ENCODE results near the gene HCRTR1. TPM values are rescaled to one million over a fixed set of nuclear protein-coding genes. Genes with fewer than 3 reads are reported as not detected.

Gene HCRTR1
- total RNA-seq, 1 experiment from 2014 or later = not detected

GRCh38 chr1:31574749-31575368 lies 42.6 kb upstream of the HCRTR1 start:
- CTCF ChIA-PET = no interaction called here
- intact Hi-C loops (cut with micrococcal nuclease; ENCODE audit: unreplicated experiment) = loop anchor here (1.0 to 10.0 kb wide), 4 partner anchors 12 to 360 kb away; partner anchors contain the start of gene PTP4A2
- Histone ChIP-seq H3K27me3 (ENCODE audit: insufficient read depth, low read depth) (no peaks in the 10 kb centered on the region), H3K9me3 (ENCODE audit: insufficient read depth, low read depth) (no peaks in the 10 kb centered on the region), H3K4me3 (peak overlapping the region; percentile 70), H3K9me2 (ENCODE audit: insufficient read depth) (no peaks in the 10 kb centered on the region), H3K36me3 (ENCODE audit: low read depth) (peaks cover 21% of the 10 kb centered on the region), H3K79me2 (ENCODE audit: low read depth) (peaks cover 52% of the 10 kb centered on the region), H3F3A (ENCODE audit: insufficient read depth, low read depth) (peaks cover 75% of the 10 kb centered on the region), H3K4me2 (peak overlapping the region; percentile 90), H3K4me1 (replicated peaks; ENCODE audit: insufficient read depth) (peaks cover 72% of the 10 kb centered on the region), H2AFZ (no peak overlapping the region), H3K27ac (peak overlapping the region; percentile 91), H4K20me1 (ENCODE audit: insufficient read depth) (peaks cover 18% of the 10 kb centered on the region)
- DNase-seq = peak; percentile 59 to 94
- BruUV-seq (replicated peaks) = no TSS peak
- POLR2A ChIA-PET (ENCODE audit: unreplicated experiment) = no interaction called here
- TF ChIP-seq CTCF (conservative IDR thresholded peaks at IDR 0.05) (no peak), EZH2 (IDR thresholded peaks at IDR 0.05; ENCODE audit: low read depth) (no peak)

- ChIA-PET CTCF (no interaction called here), POLR2A (ENCODE audit: unreplicated experiment) (no interaction called here)
- Histone ChIP-seq H3K4me2 (peak overlapping the region; percentile 90), H2AFZ (no peak overlapping the region), H3F3A (ENCODE audit: insufficient read depth, low read depth) (peaks cover 76% of the 10 kb centered on the region), H4K20me1 (ENCODE audit: insufficient read depth) (peaks cover 18% of the 10 kb centered on the region), H3K4me3 (peak overlapping the region; percentile 70), H3K9me2 (ENCODE audit: insufficient read depth) (no peaks in the 10 kb centered on the region), H3K36me3 (ENCODE audit: low read depth) (peaks cover 25% of the 10 kb centered on the region), H3K79me2 (ENCODE audit: low read depth) (peaks cover 59% of the 10 kb centered on the region), H3K9me3 (ENCODE audit: insufficient read depth, low read depth) (no peaks in the 10 kb centered on the region), H3K4me1 (replicated peaks; ENCODE audit: insufficient read depth) (peaks cover 72% of the 10 kb centered on the region), H3K27ac (peak overlapping the region; percentile 91), H3K27me3 (ENCODE audit: insufficient read depth, low read depth) (no peaks in the 10 kb centered on the region)
- intact Hi-C loops (cut with micrococcal nuclease; ENCODE audit: unreplicated experiment) = loop anchor here (1.0 to 10.0 kb wide), 5 partner anchors 9 to 359 kb away; partner anchors contain the start of gene PTP4A2
- DNase-seq = peak; percentile 91 to 100
- no TSS peak for BruUV-seq (replicated peaks)
- TF ChIP-seq EZH2 (IDR thresholded peaks at IDR 0.05; ENCODE audit: low read depth) = no peak
- TF ChIP-seq CTCF (conservative IDR thresholded peaks at IDR 0.05) = no peak
These were observed 41.9 kb upstream of the HCRTR1 start for GRCh38 chr1:31575369-31576140.

DNA sequence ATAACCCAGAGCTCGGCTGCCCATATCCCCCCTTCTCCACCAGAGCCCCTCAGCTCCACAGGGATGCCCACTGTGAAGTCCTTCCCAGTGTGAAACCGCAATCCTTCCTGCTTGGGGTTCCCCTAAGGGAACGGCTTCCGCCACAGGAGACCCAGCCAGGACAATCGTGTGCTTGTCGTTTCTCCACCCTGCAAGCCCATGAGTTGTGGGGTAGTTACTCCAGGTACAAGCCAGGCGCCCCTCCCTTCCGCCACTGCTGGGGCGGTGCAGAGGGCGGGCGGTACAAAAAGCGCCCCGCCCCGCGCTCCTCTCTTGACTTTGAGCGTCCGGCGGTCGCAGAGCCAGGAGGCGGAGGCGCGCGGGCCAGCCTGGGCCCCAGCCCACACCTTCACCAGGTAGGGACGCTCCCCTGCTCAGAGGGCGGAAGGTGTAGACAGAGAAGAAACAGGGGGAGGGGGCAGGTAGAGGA lies 41.3 kb upstream of the HCRTR1 start, which contains the start of gene TINAGL1:
TINAGL1 (plus strand) TSS at position 315 of the 469 bp plus-strand sequence. CDS start 634 bp downstream, outside the sequence.
- TF ChIP-seq CTCF (conservative IDR thresholded peaks at IDR 0.05) (no peak), EZH2 (IDR thresholded peaks at IDR 0.05; ENCODE audit: low read depth) (no peak)
- peaks cover 18% of the 10 kb centered on the region for H4K20me1 ChIP-seq (ENCODE audit: insufficient read depth)
- peak within 1 kb of the TSS; percentile 90 for H3K4me2 ChIP-seq
- peak within 1 kb of the TSS; percentile 91 for H3K27ac ChIP-seq
- peaks cover 78% of the 10 kb centered on the region for H3F3A ChIP-seq (ENCODE audit: insufficient read depth, low read depth)
- peaks cover 31% of the 10 kb centered on the region for H3K36me3 ChIP-seq (ENCODE audit: low read depth)
- DNase-seq = peak; percentile 89 to 98
- H3K79me2 ChIP-seq (ENCODE audit: low read depth) = peaks cover 66% of the 10 kb centered on the region
- intact Hi-C loops (cut with micrococcal nuclease; ENCODE audit: unreplicated experiment) = loop anchor here (1.0 to 10.0 kb wide), 3 partner anchors 8 to 359 kb away; partner anchors contain the start of gene PTP4A2
- no peaks in the 10 kb centered on the region for H3K9me3 ChIP-seq (ENCODE audit: insufficient read depth, low read depth)
- no TSS peak for BruUV-seq (replicated peaks)
- ChIA-PET POLR2A (ENCODE audit: unreplicated experiment) (no interaction called here), CTCF (no interaction called here)
- peak within 1 kb of the TSS; percentile 70 for H3K4me3 ChIP-seq
- no peaks in the 10 kb centered on the region for H3K27me3 ChIP-seq (ENCODE audit: insufficient read depth, low read depth)
- H3K4me1 ChIP-seq (replicated peaks; ENCODE audit: insufficient read depth) = peaks cover 72% of the 10 kb centered on the region
- H2AFZ ChIP-seq = no peak within 1 kb of the TSS
- no peaks in the 10 kb centered on the region for H3K9me2 ChIP-seq (ENCODE audit: insufficient read depth)
